Spinal cord (tissue), 10 donors: Measurements from ENCODE around the gene ALG10B. TPM values are rescaled to one million over a fixed set of nuclear protein-coding genes. Genes with fewer than 3 reads are reported as not detected.
"Not testable (repeated sequence)": the region's sequence is repeated elsewhere in the genome, so short reads cannot be mapped to it uniquely, and the experiment has no call there.

ENCODE experiments used
- DNase-seq, 6 donors: peaks; one replicate each; pipeline versions ENCODE4 v3.0.0 to v3.0.0-alpha.2; 2013 to 2015; ENCODE audit warnings: low spot score in 6 of 6, low read depth in 4 of 6
- H3K27ac ChIP-seq: one replicate; pipeline ENCODE4 v1.5.1; 2013; ENCODE audit warnings: low read depth, low read length, control low read depth
- H3K27me3 ChIP-seq: one replicate; pipeline ENCODE4 v1.6.1; 2013; ENCODE audit warnings: low read length; ENCODE audit not compliant: control insufficient read depth, insufficient read depth
- H3K36me3 ChIP-seq: one replicate; pipeline ENCODE4 v1.6.1; 2013; ENCODE audit warnings: low read length; ENCODE audit not compliant: control insufficient read depth, insufficient read depth
- H3K4me1 ChIP-seq: one replicate; pipeline ENCODE4 v1.6.1; 2013; ENCODE audit warnings: low read length; ENCODE audit not compliant: control insufficient read depth, insufficient read depth
- H3K4me3 ChIP-seq: one replicate; pipeline ENCODE4 v1.5.1; 2013; ENCODE audit warnings: low read depth, low read length, control low read depth
- H3K9me3 ChIP-seq: one replicate; pipeline ENCODE4 v1.6.1; 2013; ENCODE audit warnings: low read length; ENCODE audit not compliant: control insufficient read depth, insufficient read depth
- WGBS: methylation state at CpG from one replicate; pipeline ENCODE4 v1.1.5; 2013; ENCODE audit warnings: missing lambda C conversion rate; ENCODE audit not compliant: insufficient coverage; 5-methylcytosine and 5-hydroxymethylcytosine counted together
- long read RNA-seq, 4 donors: transcript quantifications; one replicate each; lab custom pipeline, GENCODE V29; 2026
- polyA plus RNA-seq, 2 donors: library from polyadenylated mRNA; unstranded; fragments of 120-200 nt; gene quantifications; one replicate each; pipeline ENCODE4 v1.2.1, GENCODE V29; 2013; ENCODE audit not compliant: insufficient read length in 2 of 2
- total RNA-seq, 2 donors: library from RNA; depleted of rRNA in 1 of 2; stranded (reverse); fragments of 120-200 nt in 1 of 2; fragments of >200 nt in 1 of 2; gene quantifications; one replicate each; pipeline versions ENCODE4 v1.2.3 to v1.2.4, GENCODE V29; 2013 to 2014
- donor health status: healthy.

ALG10B gene, protein sequence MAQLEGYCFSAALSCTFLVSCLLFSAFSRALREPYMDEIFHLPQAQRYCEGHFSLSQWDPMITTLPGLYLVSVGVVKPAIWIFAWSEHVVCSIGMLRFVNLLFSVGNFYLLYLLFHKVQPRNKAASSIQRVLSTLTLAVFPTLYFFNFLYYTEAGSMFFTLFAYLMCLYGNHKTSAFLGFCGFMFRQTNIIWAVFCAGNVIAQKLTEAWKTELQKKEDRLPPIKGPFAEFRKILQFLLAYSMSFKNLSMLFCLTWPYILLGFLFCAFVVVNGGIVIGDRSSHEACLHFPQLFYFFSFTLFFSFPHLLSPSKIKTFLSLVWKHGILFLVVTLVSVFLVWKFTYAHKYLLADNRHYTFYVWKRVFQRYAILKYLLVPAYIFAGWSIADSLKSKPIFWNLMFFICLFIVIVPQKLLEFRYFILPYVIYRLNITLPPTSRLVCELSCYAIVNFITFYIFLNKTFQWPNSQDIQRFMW
- 10 to 100 TPM in 1 of 2 donors, 1 to 10 TPM in 1; 5.9 to 15.0 TPM for total RNA-seq
- polyA plus RNA-seq = 1 to 10 TPM; 5.7 to 8.4 TPM
- long read RNA-seq, donor 1, full-length matches to known transcripts = 2 of 2 reads
- long read RNA-seq, donor 1, partial matches to known transcripts = 0 of 2 reads
- long read RNA-seq, donor 1, other reads (novel, unspliced or antisense) = 0 of 2 reads
- long read RNA-seq, donor 2, full-length matches to known transcripts = 1 of 1 reads
- long read RNA-seq, donor 2, partial matches to known transcripts = 0 of 1 reads
- long read RNA-seq, donor 2, other reads (novel, unspliced or antisense) = 0 of 1 reads
- long read RNA-seq, donor 3, partial matches to known transcripts = 0 of 1 reads
- long read RNA-seq, donor 3, other reads (novel, unspliced or antisense) = 0 of 1 reads
- long read RNA-seq, donor 4, partial matches to known transcripts = 0 of 1 reads
- long read RNA-seq, donor 4, other reads (novel, unspliced or antisense) = 0 of 1 reads

DNA sequence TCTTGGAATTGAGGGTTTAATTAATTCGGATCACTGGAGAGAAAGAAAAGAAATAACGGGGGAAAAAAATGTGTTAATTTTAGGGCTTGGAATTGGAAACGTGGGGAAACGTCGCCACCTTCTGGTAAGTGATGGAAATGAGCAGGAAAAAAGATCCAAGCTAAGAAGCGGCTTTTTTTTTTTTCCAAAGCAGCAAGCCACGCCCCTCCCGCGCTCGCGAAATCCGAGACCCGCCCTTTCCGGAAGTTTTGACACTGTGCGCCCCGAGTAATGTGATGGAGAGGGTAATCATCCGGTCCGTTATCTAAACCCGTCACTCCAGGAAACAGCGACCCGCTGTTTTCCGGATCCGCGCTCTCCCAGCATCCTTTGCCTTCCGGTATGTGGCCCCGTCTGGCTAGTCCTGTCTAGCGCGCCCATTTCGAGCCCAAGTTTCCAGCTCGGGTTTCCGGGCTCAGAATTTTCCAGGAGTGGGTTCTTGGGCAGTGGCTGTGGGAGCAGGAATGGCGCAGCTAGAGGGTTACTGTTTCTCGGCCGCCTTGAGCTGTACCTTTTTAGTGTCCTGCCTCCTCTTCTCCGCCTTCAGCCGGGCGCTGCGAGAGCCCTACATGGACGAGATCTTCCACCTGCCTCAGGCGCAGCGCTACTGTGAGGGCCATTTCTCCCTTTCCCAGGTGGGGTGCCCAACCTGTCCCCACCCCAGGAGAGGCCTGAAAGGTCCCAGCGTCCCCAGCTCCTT is at the start of gene ALG10B:
TSS of gene ALG10B (plus strand) at position 384 of the 739 bp plus-strand sequence. CDS start at position 504, 120 bp downstream.
- DNase-seq = peak; percentile 93 to 99 (median 96)
- Histone ChIP-seq H3K36me3 (no peaks in the 10 kb centered on the region), H3K27me3 (no peaks in the 10 kb centered on the region), H3K9me3 (no peaks in the 10 kb centered on the region), H3K4me3 (peak within 1 kb of the TSS; percentile 59), H3K27ac (peak within 1 kb of the TSS; percentile 57), H3K4me1 (no peaks in the 10 kb centered on the region)
- 2% methylated on average over 39 of the region's 42 CpGs for WGBS

DNA sequence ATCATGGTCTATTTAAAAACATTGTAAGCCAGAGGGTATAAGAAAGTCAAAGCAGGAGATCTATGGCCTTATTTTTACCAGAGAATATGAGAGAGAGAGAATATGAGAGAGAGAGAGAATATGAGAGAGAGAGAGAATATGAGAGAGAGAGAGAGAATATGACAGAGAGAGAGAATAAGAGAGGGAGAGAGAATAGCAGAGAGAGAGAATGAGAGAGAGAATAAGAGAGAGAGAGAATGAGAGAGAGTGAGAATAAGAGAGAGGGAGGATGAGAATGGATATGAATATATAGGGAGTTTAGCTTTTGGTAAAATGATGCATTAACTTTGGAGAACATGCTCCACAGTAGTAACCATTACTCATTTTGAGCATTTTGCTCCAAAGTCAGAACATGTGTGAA is 48.0 kb upstream of the ALG10B start:
- Histone ChIP-seq H3K9me3 (peaks cover 1% of the 10 kb centered on the region), H3K4me1 (no peaks in the 10 kb centered on the region), H3K27me3 (no peaks in the 10 kb centered on the region), H3K27ac (no peak overlapping the region), H3K36me3 (no peaks in the 10 kb centered on the region), H3K4me3 (no peak overlapping the region)
- DNase-seq = no peak

DNA sequence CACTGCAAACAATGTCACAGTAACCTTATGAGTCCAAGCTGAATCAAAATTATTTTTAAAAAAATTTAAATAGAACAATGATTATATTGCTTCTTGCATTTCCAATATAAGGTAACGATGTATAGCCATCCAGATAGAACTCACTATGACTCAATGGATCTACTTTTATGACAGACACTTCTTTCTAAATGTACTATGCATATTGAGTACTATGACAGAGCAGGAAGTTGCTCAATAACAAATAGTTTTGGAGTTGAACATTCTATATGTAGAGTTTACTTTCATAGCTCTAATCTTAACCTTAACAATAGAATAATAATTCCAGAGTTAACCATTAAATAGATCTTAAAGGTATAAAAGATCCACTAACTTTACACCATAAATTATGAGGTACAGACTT is 46.7 kb upstream of the ALG10B start:
- Histone ChIP-seq H3K4me1 (no peaks in the 10 kb centered on the region), H3K27ac (no peak overlapping the region), H3K4me3 (no peak overlapping the region), H3K27me3 (no peaks in the 10 kb centered on the region), H3K9me3 (peaks cover 1% of the 10 kb centered on the region), H3K36me3 (no peaks in the 10 kb centered on the region)
- no CpG with 5 or more reads among the region's 1 CpG for WGBS
- DNase-seq = no peak

DNA sequence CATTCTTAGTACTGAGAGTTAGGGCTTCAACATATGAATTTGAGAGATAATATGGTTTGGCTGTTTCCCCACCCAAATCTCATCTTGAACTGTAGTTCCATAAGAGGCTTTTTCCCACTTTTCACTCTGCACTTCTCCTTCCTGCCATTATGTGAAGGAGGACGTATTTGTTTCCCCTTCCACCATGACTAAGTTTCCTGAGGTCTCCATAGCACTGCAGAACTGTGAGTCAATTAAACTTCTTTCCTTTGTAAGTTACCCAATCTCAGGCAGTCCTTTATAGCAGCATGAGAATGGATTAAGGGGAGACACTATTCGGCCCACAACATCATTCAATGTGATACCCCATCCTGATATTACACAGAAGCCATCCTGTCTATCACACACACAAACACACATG is 36.8 kb upstream of the ALG10B start:
- Histone ChIP-seq H3K4me1 (no peaks in the 10 kb centered on the region), H3K4me3 (no peak overlapping the region), H3K27ac (no peak overlapping the region), H3K36me3 (no peaks in the 10 kb centered on the region), H3K27me3 (no peaks in the 10 kb centered on the region), H3K9me3 (no peaks in the 10 kb centered on the region)
- no peak for DNase-seq
- WGBS = no CpG with 5 or more reads among the region's 2 CpGs

DNA sequence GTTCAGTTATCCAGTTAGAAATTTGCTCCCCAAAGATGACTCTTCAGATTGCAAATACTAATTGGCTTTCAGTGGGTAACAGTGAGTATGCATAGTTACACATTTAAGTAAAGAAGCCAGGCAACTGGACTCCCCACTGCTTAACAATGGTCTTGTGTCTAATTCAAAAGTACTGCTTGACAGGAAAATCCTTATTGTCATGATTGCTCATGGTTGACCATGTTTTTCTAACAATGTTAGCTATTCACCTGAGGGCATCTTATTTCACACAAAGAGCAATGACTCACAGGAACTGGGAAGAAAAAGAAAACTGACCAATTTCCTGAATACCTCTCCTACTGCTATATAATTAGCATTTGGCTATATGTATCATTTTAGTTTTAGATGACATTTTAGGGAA is 33.7 kb upstream of the ALG10B start:
- Histone ChIP-seq H3K9me3 (no peaks in the 10 kb centered on the region), H3K27me3 (no peaks in the 10 kb centered on the region), H3K4me3 (no peak overlapping the region), H3K4me1 (no peaks in the 10 kb centered on the region), H3K27ac (no peak overlapping the region), H3K36me3 (no peaks in the 10 kb centered on the region)
- DNase-seq = no peak

DNA sequence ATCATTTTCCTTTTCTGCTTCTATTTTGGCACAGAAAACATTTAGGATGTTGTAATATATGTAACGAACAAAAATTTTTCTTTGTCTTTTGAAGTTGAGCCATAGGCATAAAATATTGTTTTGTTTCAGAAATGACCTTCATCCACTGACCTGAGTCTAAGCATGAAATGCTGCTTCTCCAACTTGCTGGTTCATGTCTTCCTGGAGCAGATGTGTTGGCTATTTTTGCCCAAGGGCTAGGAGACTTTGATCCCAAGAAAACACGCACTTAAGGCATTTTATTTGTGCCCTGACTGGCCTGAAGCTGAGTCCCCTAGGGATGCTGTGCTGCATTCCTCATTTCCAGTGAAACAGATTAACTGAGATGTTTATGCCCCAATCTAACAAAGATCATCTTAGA is 27.2 kb upstream of the ALG10B start:
- DNase-seq = no peak
- Histone ChIP-seq H3K4me3 (no peak overlapping the region), H3K4me1 (no peaks in the 10 kb centered on the region), H3K36me3 (no peaks in the 10 kb centered on the region), H3K27me3 (no peaks in the 10 kb centered on the region), H3K9me3 (no peaks in the 10 kb centered on the region), H3K27ac (no peak overlapping the region)
- whole genome bisulfite sequencing = 100% methylated on average over 1 of the region's 2 CpGs

DNA sequence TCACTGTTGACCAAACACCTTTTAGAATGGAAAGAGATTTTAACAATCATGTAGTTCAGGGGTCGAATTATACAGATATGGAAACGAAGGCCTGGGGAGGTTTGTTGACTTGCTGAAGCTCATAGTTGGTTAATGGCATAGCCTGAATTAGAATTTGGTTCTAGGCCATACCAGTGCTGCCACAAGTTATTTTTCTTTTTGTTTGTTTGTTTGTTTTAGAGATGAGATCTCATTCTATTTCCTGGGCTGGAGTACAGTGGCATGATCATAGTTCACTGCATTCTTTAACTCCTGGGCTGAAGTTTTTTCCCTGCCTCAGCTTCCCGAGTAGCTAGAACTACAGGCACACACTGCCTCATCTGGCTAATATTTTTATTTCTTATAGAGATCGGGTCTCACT is 25.4 kb upstream of the ALG10B start:
- no peak for DNase-seq
- no peaks in the 10 kb centered on the region for H3K4me1 ChIP-seq
- WGBS = 70% methylated on average over 3 of the region's 4 CpGs
- H3K27ac ChIP-seq = no peak overlapping the region
- peaks cover 3% of the 10 kb centered on the region for H3K9me3 ChIP-seq
- H3K4me3 ChIP-seq = no peak overlapping the region
- no peaks in the 10 kb centered on the region for H3K36me3 ChIP-seq
- no peaks in the 10 kb centered on the region for H3K27me3 ChIP-seq

DNA sequence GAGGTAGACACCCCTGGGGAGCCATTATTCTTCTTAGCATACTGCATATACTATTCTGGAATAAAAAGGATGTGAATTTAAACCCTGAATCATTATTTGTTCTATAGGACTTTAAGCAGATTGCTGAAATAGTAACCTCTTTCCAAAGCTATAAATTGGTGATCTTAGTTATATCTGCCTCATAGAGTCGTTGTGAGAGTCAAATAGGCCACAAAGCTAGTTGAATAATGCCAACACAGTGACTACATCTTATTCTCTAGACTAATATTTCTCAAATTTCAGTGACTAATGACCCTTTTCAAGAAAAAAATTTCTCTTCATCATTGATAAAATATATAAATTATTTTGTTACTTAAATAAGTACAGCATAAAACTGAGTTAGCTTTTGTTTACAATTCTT is 13.6 kb upstream of the ALG10B start:
- DNase-seq = not testable (repeated sequence)

DNA sequence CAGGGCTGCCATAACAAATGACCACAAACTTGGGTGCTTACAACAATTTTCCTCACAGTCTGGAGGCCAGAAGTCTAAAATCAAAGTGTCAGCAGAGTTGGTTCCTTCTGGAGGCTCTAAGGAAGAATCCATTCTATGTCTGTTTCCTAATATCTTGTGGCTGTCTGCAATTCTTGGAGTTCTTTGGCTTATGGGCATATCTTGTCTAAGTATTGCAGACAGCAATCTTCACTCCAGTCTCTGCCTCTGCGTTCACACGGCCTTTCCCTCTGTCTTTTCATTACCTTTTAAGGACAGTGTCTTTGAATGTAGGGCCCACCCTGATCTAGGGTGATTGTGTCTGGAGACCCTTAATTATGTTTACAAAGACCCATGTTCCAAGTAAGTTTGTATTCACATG is 5.4 kb downstream of the ALG10B start:
- not testable (repeated sequence) for H3K27ac ChIP-seq, H3K4me3 ChIP-seq, H3K9me3 ChIP-seq, H3K36me3 ChIP-seq, H3K27me3 ChIP-seq, DNase-seq, H3K4me1 ChIP-seq
- WGBS = no CpG with 5 or more reads among the region's 2 CpGs

More for the DNA sequence above, 13.6 kb upstream of the ALG10B start:
- H3K36me3 ChIP-seq, H3K4me3 ChIP-seq, H3K27me3 ChIP-seq, H3K9me3 ChIP-seq, H3K27ac ChIP-seq, H3K4me1 ChIP-seq: not testable (repeated sequence)
- WGBS = no CpG with 5 or more reads among the region's 1 CpG
